Peyer's patch (tissue), 4 donors: ENCODE data around the gene PTPRM. TPM values are rescaled to one million over a fixed set of nuclear protein-coding genes. Genes with fewer than 3 reads are reported as not detected.

ENCODE experiments used
- DNase-seq, 3 donors: peaks; one replicate each; pipeline ENCODE4 v3.0.0-alpha.2; 2017 to 2019
- H3K27ac ChIP-seq, 4 donors: fragments of 200-600 bp; sonication (generic); one replicate each; pipeline ENCODE4 v1.5.1; 2016 to 2019
- H3K27me3 ChIP-seq, 2 donors: fragments of 200-600 bp; sonication (generic); one replicate each; pipeline ENCODE4 v1.5.1; 2019
- H3K36me3 ChIP-seq, 3 donors: fragments of 200-600 bp; sonication (generic); one replicate each; pipeline ENCODE4 v1.5.1; 2016 to 2019
- H3K4me1 ChIP-seq, 4 donors: fragments of 200-600 bp; sonication (generic); one replicate each; pipeline ENCODE4 v1.5.1; 2016 to 2019
- H3K4me3 ChIP-seq, 4 donors: fragments of 200-600 bp; sonication (generic); 1 replicate in 3 of 4; 2 replicates in 1 of 4; pipeline ENCODE4 v1.5.1; 2016 to 2019; ENCODE audit warnings: mild to moderate bottlenecking in 1 of 4
- H3K9me3 ChIP-seq, 4 donors: fragments of 200-600 bp; sonication (generic); one replicate each; pipeline ENCODE4 v1.5.1; 2016 to 2019; ENCODE audit warnings: mild to moderate bottlenecking in 1 of 4
- POLR2A ChIP-seq, 2 donors: fragments of 450-650 bp; IDR thresholded peaks; one replicate each; pipeline ENCODE4 v1.5.1; 2017; ENCODE audit warnings: antibody characterized with exemption in 2 of 2, mild to moderate bottlenecking in 2 of 2, moderate library complexity in 2 of 2
- total RNA-seq, 4 donors: library from RNA; depleted of rRNA; stranded (reverse); fragments of >200 nt; gene quantifications; one replicate each; pipeline ENCODE4 v1.1.0, GENCODE V29; 2016
- TF ChIP-seq, protein P1 (sequence below), 6 experiments: fragments of 450-650 bp in 4 of 6; fragments of 200-600 bp in 2 of 6; sonication (generic) in 1 of 6; IDR thresholded peaks; one replicate each; pipeline ENCODE4 v1.5.1; 2017 to 2019; ENCODE audit warnings: antibody characterized with exemption in 6 of 6, mild to moderate bottlenecking in 3 of 6, moderate library complexity in 1 of 6

Gene PTPRM
- total RNA-seq, 4 donors from 2014 or later = 39.6 to 211 (median 80.3) TPM

DNA sequence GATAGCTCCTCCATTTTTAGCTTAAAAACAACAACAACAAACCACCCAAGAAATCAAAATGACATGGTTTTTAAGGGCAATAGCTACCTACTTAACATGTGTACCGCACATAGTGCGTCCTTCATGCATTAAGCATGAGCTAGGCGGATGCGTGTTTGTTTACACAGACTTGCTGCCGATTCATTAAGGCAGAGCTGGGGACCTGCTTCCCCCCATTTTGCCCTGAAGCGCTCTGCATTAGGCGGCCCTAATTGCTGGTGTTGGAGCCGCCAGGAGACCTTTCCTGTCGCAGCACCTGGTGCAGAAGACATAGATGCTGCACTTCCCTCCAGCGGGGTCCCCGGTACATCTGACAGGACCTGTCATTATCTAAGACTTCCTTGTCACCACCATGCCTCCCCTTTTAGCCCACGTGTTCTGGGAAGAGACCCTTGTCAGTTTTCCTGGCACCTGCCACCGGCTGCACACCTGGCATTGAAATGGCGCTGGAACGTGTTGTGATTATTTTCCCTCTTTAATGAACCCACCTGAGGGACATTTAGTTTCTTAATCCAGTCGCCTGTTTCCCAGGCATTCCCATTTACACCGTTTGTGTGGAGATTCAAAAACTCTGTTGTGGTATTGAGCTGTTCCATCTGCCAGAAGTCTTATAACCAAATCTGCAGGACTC lies 781.1 kb downstream of the PTPRM start:
- no peak for DNase-seq
- no peak for TF ChIP-seq POLR2A (IDR thresholded peaks at IDR 0.05)
- TF ChIP-seq, protein P1, sequence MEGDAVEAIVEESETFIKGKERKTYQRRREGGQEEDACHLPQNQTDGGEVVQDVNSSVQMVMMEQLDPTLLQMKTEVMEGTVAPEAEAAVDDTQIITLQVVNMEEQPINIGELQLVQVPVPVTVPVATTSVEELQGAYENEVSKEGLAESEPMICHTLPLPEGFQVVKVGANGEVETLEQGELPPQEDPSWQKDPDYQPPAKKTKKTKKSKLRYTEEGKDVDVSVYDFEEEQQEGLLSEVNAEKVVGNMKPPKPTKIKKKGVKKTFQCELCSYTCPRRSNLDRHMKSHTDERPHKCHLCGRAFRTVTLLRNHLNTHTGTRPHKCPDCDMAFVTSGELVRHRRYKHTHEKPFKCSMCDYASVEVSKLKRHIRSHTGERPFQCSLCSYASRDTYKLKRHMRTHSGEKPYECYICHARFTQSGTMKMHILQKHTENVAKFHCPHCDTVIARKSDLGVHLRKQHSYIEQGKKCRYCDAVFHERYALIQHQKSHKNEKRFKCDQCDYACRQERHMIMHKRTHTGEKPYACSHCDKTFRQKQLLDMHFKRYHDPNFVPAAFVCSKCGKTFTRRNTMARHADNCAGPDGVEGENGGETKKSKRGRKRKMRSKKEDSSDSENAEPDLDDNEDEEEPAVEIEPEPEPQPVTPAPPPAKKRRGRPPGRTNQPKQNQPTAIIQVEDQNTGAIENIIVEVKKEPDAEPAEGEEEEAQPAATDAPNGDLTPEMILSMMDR (IDR thresholded peaks at IDR 0.05) = no peak
- no peaks in the 10 kb centered on the region for H3K9me3 ChIP-seq
- no peaks in the 10 kb centered on the region for H3K4me1 ChIP-seq
- H3K4me3 ChIP-seq = no peak overlapping the region
- H3K27ac ChIP-seq = no peak overlapping the region
- H3K36me3 ChIP-seq = no peaks in the 10 kb centered on the region
- no peaks in the 10 kb centered on the region for H3K27me3 ChIP-seq

DNA sequence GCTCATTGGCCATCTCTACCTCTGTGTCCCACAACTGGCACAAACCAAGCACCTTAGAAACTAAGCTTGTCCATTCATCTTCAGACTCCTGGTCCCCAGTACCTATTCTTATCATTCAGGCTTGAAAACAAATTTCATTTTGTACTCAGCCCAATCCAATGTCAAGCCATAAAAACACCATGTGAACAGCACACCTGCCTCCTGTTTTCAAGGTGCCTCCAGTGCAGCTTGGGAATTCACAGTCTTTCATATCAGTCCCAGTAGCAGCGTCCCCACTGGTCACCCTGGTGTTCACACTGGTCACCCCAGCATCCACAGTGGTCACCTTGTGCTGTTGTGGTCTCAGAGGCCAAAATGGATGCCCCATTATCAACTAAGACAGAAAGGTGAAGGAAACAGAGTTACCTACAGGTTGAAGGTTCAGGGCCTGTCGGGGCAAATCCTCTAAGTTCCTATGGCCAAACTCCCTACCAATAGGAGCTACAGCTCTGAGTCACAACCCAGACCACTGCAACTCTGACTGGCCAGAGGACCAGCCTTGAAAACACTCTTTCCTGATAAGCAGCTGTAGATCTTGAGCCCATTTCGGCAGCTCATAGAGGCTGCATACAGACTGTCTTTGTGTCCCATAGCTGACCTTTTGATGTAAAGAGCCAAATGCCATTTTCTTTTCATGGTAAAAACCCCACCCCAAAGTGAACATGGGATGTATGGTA lies 782.6 kb downstream of the PTPRM start:
- TF ChIP-seq POLR2A (IDR thresholded peaks at IDR 0.05) = no peak
- TF ChIP-seq, protein P1 (IDR thresholded peaks at IDR 0.05) = no peak
- H3K27ac ChIP-seq = no peak overlapping the region
- H3K36me3 ChIP-seq = no peaks in the 10 kb centered on the region
- H3K4me3 ChIP-seq = no peak overlapping the region
- DNase-seq = no peak
- H3K27me3 ChIP-seq = no peaks in the 10 kb centered on the region
- H3K9me3 ChIP-seq = no peaks in the 10 kb centered on the region
- H3K4me1 ChIP-seq = no peaks in the 10 kb centered on the region

DNA sequence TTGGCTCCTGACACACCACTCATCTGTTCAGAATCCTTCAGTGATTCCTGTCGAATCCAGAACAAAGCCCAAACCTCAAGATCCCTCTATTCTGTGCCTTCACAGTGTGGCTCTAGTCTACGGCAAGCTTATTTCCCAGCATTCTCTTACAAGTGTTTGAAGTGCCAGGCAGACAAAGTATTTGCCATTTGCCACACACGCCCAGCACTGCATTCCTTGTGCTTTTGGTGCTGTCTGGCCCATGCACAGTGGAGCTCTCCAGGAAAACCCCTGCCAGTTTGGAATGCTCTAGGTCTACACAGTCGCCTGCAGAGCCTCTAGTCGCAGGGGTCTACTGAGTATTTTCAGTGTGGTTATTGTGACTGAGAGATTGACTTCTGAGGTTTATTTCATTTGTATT lies 783.5 kb downstream of the PTPRM start:
- Histone ChIP-seq H3K36me3 (no peaks in the 10 kb centered on the region), H3K9me3 (no peaks in the 10 kb centered on the region), H3K27me3 (no peaks in the 10 kb centered on the region), H3K4me3 (no peak overlapping the region), H3K4me1 (no peaks in the 10 kb centered on the region), H3K27ac (no peak overlapping the region)
- TF ChIP-seq, protein P1 (IDR thresholded peaks at IDR 0.05) = no peak
- TF ChIP-seq POLR2A (IDR thresholded peaks at IDR 0.05) = no peak
- DNase-seq = no peak

DNA sequence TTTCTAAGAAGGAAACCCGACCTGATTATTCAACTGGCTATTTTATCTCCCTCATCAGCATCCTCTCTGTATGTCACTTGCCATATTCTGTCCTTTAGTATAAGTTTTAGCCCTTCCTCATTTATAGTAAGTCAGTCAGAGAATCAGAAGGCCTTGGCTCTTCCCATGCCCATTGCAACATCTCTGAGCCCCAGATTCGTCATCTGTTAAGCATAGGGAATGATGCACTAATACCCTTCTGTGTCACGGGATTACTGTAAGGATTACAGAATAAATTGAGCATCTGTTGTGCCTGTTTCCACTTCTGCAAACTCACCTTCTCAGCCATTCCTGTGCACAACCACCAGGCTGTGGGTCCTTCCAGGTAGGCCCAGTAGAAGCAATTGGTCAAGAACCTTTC lies 784.0 kb downstream of the PTPRM start:
- H3K4me3 ChIP-seq = no peak overlapping the region
- no peaks in the 10 kb centered on the region for H3K4me1 ChIP-seq
- no peak for DNase-seq
- no peaks in the 10 kb centered on the region for H3K36me3 ChIP-seq
- no peaks in the 10 kb centered on the region for H3K9me3 ChIP-seq
- H3K27ac ChIP-seq = no peak overlapping the region
- no peaks in the 10 kb centered on the region for H3K27me3 ChIP-seq
- TF ChIP-seq, protein P1 (IDR thresholded peaks at IDR 0.05) = no peak
- no peak for TF ChIP-seq POLR2A (IDR thresholded peaks at IDR 0.05)

DNA sequence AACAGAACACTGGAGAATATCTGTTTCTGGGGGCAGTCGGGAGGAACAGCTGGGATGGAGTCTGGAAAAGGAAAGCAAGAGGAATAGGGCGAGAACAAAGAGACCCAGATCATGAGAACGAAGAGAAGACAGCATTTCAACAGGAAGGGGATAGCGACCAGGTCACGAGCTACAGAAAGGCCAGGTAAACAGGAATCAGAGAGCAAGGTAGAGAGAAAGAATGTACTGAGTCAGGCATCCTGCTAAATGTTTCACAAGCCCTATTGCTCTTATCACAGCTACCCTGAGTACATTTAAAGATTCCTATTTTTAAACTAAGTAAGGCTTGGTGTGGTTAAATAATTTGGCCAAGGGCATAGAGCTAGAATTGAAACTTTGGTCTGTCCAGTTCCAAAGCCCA lies 787.2 kb downstream of the PTPRM start:
- Histone ChIP-seq H3K27me3 (no peaks in the 10 kb centered on the region), H3K27ac (no peak overlapping the region), H3K36me3 (no peaks in the 10 kb centered on the region), H3K9me3 (no peaks in the 10 kb centered on the region), H3K4me1 (no peaks in the 10 kb centered on the region), H3K4me3 (no peak overlapping the region)
- no peak for TF ChIP-seq POLR2A (IDR thresholded peaks at IDR 0.05)
- TF ChIP-seq, protein P1 (IDR thresholded peaks at IDR 0.05) = no peak
- no peak for DNase-seq
